ENCODE data around the gene SIRPA. TPM values are rescaled to one million over a fixed set of nuclear protein-coding genes. Genes with fewer than 3 reads are reported as not detected.

The SIRPA gene
- total and polyA plus RNA-seq, 10 of the 15 experiments (the other 5 are each of a cell fraction or from before 2014, with no cell fraction given): 1.7 to 13.2 (median 5.0) TPM

- in situ Hi-C loops (cut with MboI): loop anchor here (5.0 kb wide), 1 partner anchor 207 kb away; no protein-coding TSS in a partner anchor
- Histone ChIP-seq H3K36me3 (ENCODE audit: control insufficient read depth in 2 of 2, insufficient read depth in 2 of 2, low read length in 1 of 2) (no peaks in the 10 kb centered on the region), H3K4me3 (no peak overlapping the region), H3K9ac (ENCODE audit: control insufficient read depth, insufficient read depth, low read length) (no peak overlapping the region), H4K20me1 (ENCODE audit: control insufficient read depth, insufficient read depth) (no peaks in the 10 kb centered on the region), H3K4me1 (ENCODE audit: control insufficient read depth, insufficient read depth, low read length) (no peaks in the 10 kb centered on the region; the same call in 1 of the 2 replicates), H3K4me2 (ENCODE audit: control insufficient read depth, insufficient read depth) (peak overlapping the region; percentile 17; the same call in 1 of the 2 replicates), H2AFZ (ENCODE audit: control insufficient read depth, low read depth, low read length) (peak overlapping the region; percentile 53), H3K27ac (ENCODE audit: control insufficient read depth, insufficient read depth) (no peak overlapping the region), H3K27me3 (replicated peaks in 1 of 2; ENCODE audit: control insufficient read depth in 2 of 2, insufficient read depth in 2 of 2, low read length in 1 of 2) (peaks cover 0 to 3% of the 10 kb centered on the region in 2 experiments; a peak in 3 of 4 replicates), H3K9me3 (replicated peaks; ENCODE audit: control insufficient read depth, insufficient read depth, low read length) (no peaks in the 10 kb centered on the region; the same call in 2 of the 3 replicates), H3K79me2 (ENCODE audit: control insufficient read depth, insufficient read depth, low read length) (no peaks in the 10 kb centered on the region)
- DNase-seq (ENCODE audit: low read depth, low spot score) (no peak), FAIRE-seq (no peak), ATAC-seq (no peak)
- SMC1A ChIA-PET (ENCODE audit: uncharacterized antibody, unreplicated experiment): interaction anchor here (0.6 to 2.7 kb wide), 15 partner anchors 9 to 487 kb away, joined by 3 to 18 read pairs (median 6); no protein-coding TSS in a partner anchor
- RAD21 ChIA-PET (ENCODE audit: unreplicated experiment): interaction anchor here (0.5 to 3.0 kb wide), 6 partner anchors 130 to 211 kb away, joined by 3 to 30 read pairs (median 3); no protein-coding TSS in a partner anchor
- POLR2A ChIA-PET: no interaction called here
- CTCF ChIA-PET: interaction anchor here (0.6 to 4.4 kb wide), 28 partner anchors 9 to 514 kb away, joined by 3 to 46 read pairs (median 4); no protein-coding TSS in a partner anchor
- 60% methylated on average over 14 of the region's 14 CpGs for WGBS (ENCODE audit: insufficient coverage, insufficient replicate concordance, low lambda C conversion rate, missing lambda C conversion rate)
- no TSS peak for BruUV-seq (replicated peaks)
- intact Hi-C loops (cut with micrococcal nuclease; ENCODE audit: unreplicated experiment): loop anchor here (1.0 to 5.0 kb wide), 3 partner anchors 201 to 487 kb away; no protein-coding TSS in a partner anchor
- no peak for TF ChIP-seq SP1 (IDR thresholded peaks at IDR 0.05; ENCODE audit: low read depth, low read length)
- no peak for TF ChIP-seq CHD1 (IDR thresholded peaks at IDR 0.05; ENCODE audit: low read depth, low read length)
- TF ChIP-seq SUPT20H (IDR thresholded peaks at IDR 0.05; ENCODE audit: borderline replicate concordance, control insufficient read depth, low read depth, low read length): no peak
- 0 out of 6 replicates have a peak, but pooled peaks of 1 of the 3 experiments have one; percentile 11 for TF ChIP-seq CTCF (IDR thresholded peaks at IDR 0.05 in 2 of 3, conservative IDR thresholded peaks at IDR 0.05 in 1 of 3; ENCODE audit: control insufficient read depth in 2 of 3, extremely low read depth in 1 of 3, insufficient read depth in 1 of 3, low read depth in 3 of 3, low read length in 3 of 3)
- TF ChIP-seq MTA3 (IDR thresholded peaks at IDR 0.05; ENCODE audit: borderline replicate concordance, low read length): no peak
- TF ChIP-seq, protein P1, sequence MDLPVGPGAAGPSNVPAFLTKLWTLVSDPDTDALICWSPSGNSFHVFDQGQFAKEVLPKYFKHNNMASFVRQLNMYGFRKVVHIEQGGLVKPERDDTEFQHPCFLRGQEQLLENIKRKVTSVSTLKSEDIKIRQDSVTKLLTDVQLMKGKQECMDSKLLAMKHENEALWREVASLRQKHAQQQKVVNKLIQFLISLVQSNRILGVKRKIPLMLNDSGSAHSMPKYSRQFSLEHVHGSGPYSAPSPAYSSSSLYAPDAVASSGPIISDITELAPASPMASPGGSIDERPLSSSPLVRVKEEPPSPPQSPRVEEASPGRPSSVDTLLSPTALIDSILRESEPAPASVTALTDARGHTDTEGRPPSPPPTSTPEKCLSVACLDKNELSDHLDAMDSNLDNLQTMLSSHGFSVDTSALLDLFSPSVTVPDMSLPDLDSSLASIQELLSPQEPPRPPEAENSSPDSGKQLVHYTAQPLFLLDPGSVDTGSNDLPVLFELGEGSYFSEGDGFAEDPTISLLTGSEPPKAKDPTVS (IDR thresholded peaks at IDR 0.05; ENCODE audit: low read depth, low read length): no peak
- no peak for TF ChIP-seq FOS (IDR thresholded peaks at IDR 0.05; ENCODE audit: borderline replicate concordance, extremely low read depth, insufficient read length)
These were observed 69.6 kb downstream of the SIRPA start for GRCh38 chr20:1964659-1965405.

All from GM12878 (cell line).